Germinal center (tissue), 1 donor: ENCODE measurements around the gene TNFRSF11A.
A peak's percentile ranks its signal among the peaks of the same experiment; 100 is the strongest.

Source experiments
- DNase-seq: peaks from one replicate; pipeline ENCODE4 v3.0.0; 2012; ENCODE audit warnings: mixed read lengths, low spot score

Gene TNFRSF11A

GRCh38 chr18:62420151-62420512, 95.0 kb downstream of the TNFRSF11A start:
- no peak for DNase-seq

GRCh38 chr18:62420513-62421209, 95.6 kb downstream of the TNFRSF11A start:
- peak; percentile 45 for DNase-seq

- DNase-seq: peak; percentile 45
Observed at GRCh38 chr18:62425465-62426190, 100.5 kb downstream of the TNFRSF11A start.

GRCh38 chr18:62426191-62426488, 101.0 kb downstream of the TNFRSF11A start:
- DNase-seq: no peak

GRCh38 chr18:62432176-62432575, 107.1 kb downstream of the TNFRSF11A start:
- no peak for DNase-seq

- no peak for DNase-seq
Observed at GRCh38 chr18:62434798-62435197, 109.7 kb downstream of the TNFRSF11A start.

- no peak for DNase-seq
Observed at GRCh38 chr18:62435435-62436031, 110.4 kb downstream of the TNFRSF11A start.

GRCh38 chr18:62436636-62437234, 111.6 kb downstream of the TNFRSF11A start:
- no peak for DNase-seq

- no peak for DNase-seq
Observed at GRCh38 chr18:62437235-62438017, 112.3 kb downstream of the TNFRSF11A start.

- DNase-seq: no peak
Observed at GRCh38 chr18:62438018-62438329, 112.9 kb downstream of the TNFRSF11A start.

- no peak for DNase-seq
Observed at GRCh38 chr18:62438402-62438801, 113.3 kb downstream of the TNFRSF11A start.

- no peak for DNase-seq
Observed at GRCh38 chr18:62438866-62439265, 113.8 kb downstream of the TNFRSF11A start.
